HL-60/S4 (cell line): Measurements from ENCODE around the gene DEGS2.

ENCODE experiments used
- in situ Hi-C: fragments of 300-500 bp; cut with MboI; formaldehyde crosslinking; loops from 2 replicates; pipeline ENCODE4 v1.14.3; 2022; ENCODE audit warnings: low sequenced_read_pairs

Gene DEGS2

DNA sequence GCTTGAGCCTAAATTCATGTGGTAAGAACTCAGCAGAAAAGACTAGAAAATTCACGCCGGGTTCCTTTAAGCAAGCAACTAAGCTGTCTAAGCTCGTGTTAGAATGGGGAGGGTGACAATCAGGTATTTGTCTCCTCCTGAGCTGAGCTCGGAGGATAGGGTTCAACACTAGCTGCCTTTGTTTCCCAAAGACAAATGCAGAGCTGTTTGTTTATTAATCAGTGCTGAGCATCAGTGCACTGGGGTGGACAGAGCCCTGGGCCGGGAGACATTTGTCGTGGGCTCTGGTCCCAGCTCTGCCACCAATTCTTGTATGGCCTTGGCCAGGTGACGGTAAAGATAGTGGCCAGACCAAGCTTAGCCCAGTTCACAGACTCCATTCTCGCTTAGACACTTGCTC, 43.7 kb downstream of the DEGS2 start:
- in situ Hi-C loops, result no loop called here

- in situ Hi-C loops, result no loop called here
Measured at GRCh38 chr14:100115236-100115635, 44.2 kb downstream of the DEGS2 start.

GRCh38 chr14:100114109-100114765, 45.2 kb downstream of the DEGS2 start:
- in situ Hi-C loops, result no loop called here

DNA sequence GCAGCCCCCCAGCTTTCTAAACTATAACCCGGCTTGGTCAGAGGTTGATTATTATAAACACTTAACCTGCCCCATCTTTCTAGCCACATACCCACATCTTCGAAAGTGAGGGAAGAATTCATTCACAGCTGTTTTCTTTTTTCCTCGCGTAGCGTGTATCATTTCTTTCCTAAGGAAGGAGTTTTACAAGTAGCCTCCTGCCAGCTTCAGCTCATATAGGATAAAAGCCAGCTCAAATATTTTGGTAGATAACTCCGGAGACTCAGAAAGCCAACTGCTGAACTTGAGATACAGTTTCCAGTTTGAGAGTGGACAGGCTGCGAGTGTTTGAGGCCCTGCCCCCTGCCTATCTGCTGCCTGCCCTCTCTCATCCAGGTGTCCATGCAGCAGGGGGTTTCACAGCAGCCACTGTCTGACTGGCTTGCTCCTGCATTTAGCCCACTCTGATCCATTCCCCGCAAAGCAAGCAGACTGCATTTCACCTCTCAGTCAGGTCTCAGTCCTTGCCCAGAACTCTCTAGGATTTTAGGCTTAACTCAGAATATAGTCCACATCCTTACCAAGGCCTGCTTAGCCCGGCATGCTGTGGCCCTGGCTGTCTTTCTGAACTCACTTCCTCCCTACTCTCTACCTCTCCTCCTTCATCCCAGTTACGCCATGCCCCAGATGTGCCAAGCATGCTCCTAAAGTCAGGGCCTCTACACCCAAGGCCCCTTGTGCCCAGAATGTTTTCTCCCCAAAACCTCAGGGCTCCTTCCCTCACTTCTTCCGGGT, 47.3 kb downstream of the DEGS2 start:
- in situ Hi-C loops, result no loop called here

DNA sequence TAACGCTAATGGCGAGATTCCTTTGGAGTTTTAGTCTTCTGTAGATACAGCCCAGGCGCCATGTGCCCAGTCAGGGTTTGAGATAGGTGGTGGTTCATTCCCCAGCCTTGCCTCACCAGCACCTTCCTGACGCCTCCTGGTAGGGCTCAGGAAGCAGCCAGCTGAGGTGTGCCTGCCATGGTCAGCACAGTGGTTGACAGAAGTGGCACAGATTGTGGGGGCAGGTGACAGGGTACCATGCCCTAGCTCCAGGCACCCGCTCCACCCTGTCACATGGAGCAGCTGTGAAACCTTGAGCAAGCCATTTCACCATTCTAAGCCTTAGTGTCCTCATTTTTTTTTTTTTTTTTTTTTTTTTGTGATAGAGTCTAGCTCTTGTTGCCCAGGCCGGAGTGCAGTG, 48.6 kb downstream of the DEGS2 start:
- in situ Hi-C loops, result no loop called here

GRCh38 chr14:100109594-100109955, 49.9 kb downstream of the DEGS2 start:
- in situ Hi-C loops, result no loop called here

GRCh38 chr14:100108840-100109593, 50.4 kb downstream of the DEGS2 start:
- in situ Hi-C loops, result no loop called here

DNA sequence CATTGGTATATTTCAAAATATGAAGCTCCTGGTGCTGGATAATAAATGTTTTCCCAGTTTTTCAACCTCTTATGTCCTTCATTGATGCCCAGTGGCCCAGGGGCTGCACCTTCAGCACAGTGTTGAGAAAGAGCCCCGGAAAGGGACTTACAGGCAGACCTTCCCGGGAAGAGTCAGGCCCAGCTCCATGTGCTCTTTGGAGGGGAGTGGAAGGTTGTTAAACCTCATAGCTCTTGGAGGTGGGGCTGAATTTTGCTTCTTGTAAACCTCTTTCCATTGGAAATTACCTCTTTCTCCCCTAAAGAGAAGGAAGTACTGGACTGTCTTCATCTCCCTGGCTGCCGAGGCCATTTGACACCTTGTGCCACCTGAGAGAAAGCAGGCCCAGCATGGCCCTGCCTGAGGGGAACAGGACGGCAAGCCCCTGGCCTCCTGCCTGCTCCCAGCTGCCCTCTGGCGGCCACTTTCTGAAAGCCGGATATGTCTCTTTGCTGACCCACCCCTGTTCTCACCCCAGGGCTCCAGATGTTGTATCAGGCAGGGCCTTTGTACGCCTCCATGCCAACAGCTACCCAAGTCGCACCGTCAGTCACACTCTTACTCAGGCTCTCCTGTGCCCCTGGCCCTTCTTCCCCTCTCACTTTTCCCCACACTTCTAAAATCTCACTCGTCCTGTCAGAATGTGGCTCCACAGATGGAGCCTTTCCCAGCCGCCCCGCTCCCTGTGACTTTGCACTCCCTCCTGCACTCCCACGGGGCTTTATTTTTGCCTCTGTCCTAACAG, 51.2 kb downstream of the DEGS2 start:
- in situ Hi-C loops, result no loop called here

DNA sequence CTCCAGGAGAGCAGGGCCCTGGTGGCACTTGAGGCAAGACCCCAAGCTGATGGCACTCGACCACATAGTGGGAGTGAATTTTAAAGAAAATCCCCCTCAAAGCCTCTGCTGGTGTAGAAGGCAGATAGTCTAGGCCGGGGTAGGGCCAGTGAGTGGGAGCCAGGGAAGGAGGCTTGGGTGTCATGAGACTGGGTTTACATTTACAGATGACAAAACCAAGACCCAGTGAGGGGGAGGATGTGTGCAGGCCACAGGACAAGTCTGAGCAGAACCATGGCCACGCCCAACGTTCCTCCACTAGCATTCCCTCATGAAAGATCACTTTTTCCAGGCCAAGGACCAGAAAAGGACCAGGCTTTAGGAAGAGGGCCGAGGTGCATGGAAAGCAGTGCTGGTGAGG, 52.2 kb downstream of the DEGS2 start:
- in situ Hi-C loops, result no loop called here

DNA sequence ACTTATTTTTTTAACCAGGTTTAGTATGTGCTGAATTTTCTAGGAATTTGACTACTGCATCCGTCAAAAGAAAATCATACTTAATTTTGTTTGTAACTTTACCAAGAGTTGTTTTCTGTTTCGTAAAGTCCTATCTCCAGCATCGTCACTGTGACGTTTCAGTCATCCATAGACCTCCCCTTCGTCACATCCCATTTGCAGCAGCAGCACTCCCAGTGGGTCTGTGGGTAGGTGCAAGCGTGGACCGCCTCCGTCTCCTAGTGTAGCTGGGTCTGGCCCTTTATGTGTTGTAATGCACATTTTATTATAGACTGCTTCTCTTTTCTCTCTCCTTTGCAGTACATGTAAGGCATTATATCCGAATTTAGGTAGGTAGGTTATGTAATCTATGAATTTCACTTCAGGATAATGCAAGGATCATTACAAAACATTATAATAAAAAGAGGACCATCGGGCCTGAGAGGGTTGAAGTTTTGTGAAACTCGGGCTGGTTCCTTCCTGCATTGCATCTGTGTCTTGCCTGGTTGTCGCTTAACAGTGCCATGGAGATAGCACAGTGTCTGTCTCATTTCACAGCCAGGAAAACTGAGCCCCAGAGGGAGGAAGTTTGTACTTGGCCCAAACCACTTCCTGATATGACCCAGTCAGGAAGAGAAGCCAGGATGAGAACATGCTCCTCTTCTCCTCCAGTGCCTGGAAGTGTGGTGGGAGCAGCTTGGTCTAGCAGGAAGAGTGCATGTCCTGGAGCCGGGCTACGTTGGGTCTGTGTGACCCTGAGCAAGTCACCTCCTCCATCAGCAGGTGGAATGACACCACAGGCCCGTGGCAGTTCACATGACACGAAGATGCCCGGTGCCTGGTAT, 53.0 kb downstream of the DEGS2 start:
- in situ Hi-C loops, result no loop called here

GRCh38 chr14:100105357-100106169, 53.9 kb downstream of the DEGS2 start:
- in situ Hi-C loops, result no loop called here

DNA sequence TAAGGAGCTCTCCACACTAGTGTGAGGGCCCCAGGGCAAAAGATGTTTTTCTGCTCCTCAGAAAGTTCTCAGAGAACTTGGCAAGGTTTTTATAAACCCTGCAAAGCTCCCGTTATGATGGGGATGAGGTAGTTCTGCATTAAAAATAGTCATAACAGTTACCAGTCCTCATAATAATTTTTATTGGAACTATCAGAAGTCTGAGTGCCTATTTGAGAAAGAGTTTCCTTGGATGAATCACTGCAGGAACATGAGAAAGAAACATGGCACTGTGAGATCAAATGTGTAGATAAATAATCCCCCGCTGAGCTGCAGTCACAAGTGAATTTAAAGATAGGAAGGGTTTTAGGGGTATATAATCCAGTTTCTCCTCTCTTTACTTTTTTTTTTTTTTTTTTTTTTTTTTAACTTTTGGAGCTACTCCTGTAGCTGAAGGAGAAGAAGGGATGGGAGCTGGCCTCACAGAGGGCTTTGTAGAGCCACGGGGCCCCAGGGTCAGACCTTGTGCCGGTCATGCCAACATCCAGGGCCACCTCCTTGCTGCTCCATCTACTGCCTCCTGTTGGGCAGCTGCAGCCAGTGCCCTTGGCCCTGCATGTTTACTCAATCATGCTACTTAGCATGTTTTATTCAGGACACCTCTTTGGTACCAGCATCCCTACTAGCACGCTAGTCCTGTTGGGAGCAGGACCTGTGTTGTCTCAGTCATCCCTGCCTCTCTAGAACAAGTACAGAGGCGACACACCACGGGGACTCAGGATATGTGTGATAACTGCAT, 54.7 kb downstream of the DEGS2 start:
- in situ Hi-C loops, result no loop called here

GRCh38 chr14:100104006-100104352, 55.5 kb downstream of the DEGS2 start:
- in situ Hi-C loops, result no loop called here

DNA sequence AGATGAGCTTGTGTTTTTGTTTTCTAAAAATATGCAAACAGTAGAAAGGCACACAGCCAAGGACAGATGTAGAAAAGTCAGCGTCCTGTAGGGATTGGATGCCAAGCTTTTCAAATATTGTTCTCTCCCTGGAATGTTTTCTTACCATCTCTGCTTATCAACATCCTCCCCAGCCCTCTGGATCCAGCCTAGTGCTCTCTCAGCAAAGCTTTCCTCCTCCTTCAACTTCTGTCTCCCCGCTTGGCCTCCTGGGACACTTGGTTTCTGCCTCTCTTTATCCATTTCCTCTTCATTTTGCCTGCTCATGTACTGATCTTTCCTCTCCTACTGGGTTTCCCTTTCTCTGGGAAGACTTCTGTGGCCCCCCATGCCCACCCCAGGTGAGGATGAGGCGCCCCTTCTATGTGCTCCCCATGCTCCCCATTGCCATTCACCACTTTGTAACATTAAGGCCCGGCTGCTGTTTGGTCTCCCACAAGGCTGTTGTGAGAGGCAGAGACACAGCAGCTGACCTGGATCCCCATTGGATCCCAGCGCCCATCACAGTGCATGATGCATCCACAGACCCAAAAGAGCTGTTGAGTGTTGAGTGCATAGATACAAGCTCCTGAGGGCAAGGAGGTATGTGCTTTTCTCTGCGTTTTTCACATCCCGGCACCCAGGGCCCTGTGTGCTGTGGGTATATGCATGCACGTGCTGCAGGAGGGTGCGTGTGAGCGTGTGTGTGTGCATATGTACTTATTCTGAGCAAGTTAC, 56.0 kb downstream of the DEGS2 start:
- in situ Hi-C loops, result no loop called here

GRCh38 chr14:100102156-100102785, 57.2 kb downstream of the DEGS2 start:
- in situ Hi-C loops, result no loop called here

GRCh38 chr14:100100032-100100703, 59.3 kb downstream of the DEGS2 start:
- in situ Hi-C loops, result no loop called here

GRCh38 chr14:100098171-100098570, 61.3 kb downstream of the DEGS2 start:
- in situ Hi-C loops, result no loop called here
